Progenitor cell of endocrine pancreas (in vitro differentiated cells): ENCODE results near the gene VWA5B2. TPM values are rescaled to one million over a fixed set of nuclear protein-coding genes. Genes with fewer than 3 reads are reported as not detected.
A peak's percentile ranks its signal among the peaks of the same experiment; 100 is the strongest.

Experiments
- DNase-seq: peaks from one replicate; pipeline ENCODE4 v3.0.0; 2021; ENCODE audit warnings: low spot score; ENCODE audit not compliant: unreplicated experiment
- H3K27ac Mint-ChIP-seq: 2 replicates; pipeline ENCODE4 v1.8.0; 2021; ENCODE audit warnings: mild to moderate bottlenecking, moderate library complexity, mixed read lengths
- H3K27me3 Mint-ChIP-seq: 2 replicates; pipeline ENCODE4 v1.8.0; 2021; ENCODE audit warnings: mixed read lengths
- H3K36me3 Mint-ChIP-seq: 2 replicates; pipeline ENCODE4 v1.8.0; 2022; ENCODE audit warnings: mixed read lengths; ENCODE audit not compliant: insufficient read depth
- H3K4me1 Mint-ChIP-seq: 2 replicates; pipeline ENCODE4 v1.8.0; 2021; ENCODE audit warnings: low read depth, mixed read lengths
- H3K4me3 Mint-ChIP-seq: 2 replicates; pipeline ENCODE4 v1.8.0; 2021; ENCODE audit warnings: low read depth, mild to moderate bottlenecking, moderate library complexity, mixed read lengths
- H3K9me3 Mint-ChIP-seq: 2 replicates; pipeline ENCODE4 v1.8.0; 2021; ENCODE audit warnings: low read depth, mixed read lengths
- total RNA-seq: library from RNA; stranded (reverse); gene quantifications from 2 replicates; pipeline ENCODE4 v1.2.1, GENCODE V29; 2021
- TF ChIP-seq, protein P1 (sequence below): fragments of 200-600 bp; sonication (generic); IDR thresholded peaks from one replicate; pipeline ENCODE4 v1.5.0; 2021; ENCODE audit warnings: antibody characterized with exemption, mild to moderate bottlenecking; ENCODE audit not compliant: unreplicated experiment

VWA5B2 gene
- total RNA-seq, 1 donor from 2014 or later: 71.5 TPM

DNA sequence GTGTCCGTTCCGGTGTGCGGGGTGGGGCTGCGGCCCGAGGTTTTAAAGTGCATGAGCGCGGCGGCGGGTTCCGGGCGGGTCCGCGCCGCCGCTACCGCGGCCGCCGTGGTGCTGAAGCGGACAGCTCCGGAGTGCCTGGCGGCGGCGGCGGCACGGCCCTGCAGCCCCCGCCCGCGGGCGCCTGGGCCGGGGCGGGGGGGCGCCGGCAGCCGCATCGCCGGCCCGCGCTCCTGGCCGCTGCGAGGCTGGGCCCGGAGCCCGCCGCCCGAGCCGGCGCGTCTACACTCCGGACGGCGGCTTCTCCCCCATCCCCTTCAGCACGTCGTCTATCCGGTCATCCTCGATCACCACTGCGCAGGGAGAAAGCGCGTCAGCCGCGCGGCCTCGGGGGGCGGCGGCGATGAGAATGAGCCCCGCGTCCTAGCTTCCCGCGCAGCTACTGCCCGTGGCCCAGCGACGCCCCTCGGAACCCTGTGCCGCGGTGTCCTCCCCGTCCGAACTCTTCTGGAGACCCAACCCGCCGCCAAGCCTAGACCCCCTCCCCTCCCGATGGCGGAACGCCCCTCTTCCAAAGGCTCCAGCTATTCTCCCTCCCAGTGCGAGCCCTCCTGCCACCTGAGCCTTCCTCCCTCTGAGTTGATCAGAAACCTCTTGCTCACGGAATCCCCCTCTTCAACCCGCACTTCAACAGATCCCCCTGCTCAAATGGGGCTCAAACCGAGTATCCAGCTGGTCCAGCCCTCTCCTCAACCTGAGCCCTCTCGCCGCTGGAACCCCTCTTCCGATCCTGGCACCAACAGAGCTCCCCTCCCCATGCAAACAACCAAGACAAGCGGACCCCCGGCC lies 30.7 kb downstream of the VWA5B2 start:
- Mint-ChIP-seq H3K27me3 (peaks cover 62% of the 10 kb centered on the region), H3K4me1 (peaks cover 13% of the 10 kb centered on the region), H3K27ac (peak overlapping the region; percentile 87), H3K36me3 (peaks cover 8% of the 10 kb centered on the region), H3K4me3 (peak overlapping the region; percentile 74), H3K9me3 (no peaks in the 10 kb centered on the region)
- DNase-seq: peak; percentile 51
- TF ChIP-seq, protein P1, sequence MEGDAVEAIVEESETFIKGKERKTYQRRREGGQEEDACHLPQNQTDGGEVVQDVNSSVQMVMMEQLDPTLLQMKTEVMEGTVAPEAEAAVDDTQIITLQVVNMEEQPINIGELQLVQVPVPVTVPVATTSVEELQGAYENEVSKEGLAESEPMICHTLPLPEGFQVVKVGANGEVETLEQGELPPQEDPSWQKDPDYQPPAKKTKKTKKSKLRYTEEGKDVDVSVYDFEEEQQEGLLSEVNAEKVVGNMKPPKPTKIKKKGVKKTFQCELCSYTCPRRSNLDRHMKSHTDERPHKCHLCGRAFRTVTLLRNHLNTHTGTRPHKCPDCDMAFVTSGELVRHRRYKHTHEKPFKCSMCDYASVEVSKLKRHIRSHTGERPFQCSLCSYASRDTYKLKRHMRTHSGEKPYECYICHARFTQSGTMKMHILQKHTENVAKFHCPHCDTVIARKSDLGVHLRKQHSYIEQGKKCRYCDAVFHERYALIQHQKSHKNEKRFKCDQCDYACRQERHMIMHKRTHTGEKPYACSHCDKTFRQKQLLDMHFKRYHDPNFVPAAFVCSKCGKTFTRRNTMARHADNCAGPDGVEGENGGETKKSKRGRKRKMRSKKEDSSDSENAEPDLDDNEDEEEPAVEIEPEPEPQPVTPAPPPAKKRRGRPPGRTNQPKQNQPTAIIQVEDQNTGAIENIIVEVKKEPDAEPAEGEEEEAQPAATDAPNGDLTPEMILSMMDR: no peak

DNA sequence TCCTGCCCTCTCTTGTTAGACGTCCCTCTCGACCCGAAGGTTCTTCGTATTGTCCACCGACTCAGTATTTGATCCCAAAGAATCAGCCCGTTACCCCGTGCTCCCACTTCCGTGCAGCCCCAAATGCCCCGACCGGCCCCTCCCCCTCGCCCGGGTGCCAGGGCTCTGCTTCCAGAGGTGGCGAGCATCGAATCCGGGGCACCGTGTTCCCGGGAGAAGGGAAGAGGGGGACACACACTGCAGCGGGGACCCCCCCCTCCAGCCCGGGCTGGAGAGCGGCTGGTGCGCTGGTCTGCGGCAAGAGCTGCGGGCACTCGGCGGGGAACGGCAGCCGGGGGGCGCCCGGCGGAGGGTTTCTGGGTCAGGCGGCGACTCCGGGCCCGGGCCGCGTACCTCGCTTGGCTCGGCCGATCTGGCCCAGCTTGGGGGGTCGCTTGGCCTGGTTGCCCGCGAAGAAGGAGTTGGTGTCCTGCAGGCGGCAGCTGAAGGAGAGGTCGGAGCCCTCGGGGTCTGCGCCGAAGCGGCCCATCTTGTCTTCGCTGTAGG lies 31.4 kb downstream of the VWA5B2 start:
- peaks cover 62% of the 10 kb centered on the region for H3K27me3 Mint-ChIP-seq
- peaks cover 13% of the 10 kb centered on the region for H3K4me1 Mint-ChIP-seq
- H3K9me3 Mint-ChIP-seq: no peaks in the 10 kb centered on the region
- peak overlapping the region; percentile 87 for H3K27ac Mint-ChIP-seq
- DNase-seq: no peak
- TF ChIP-seq, protein P1: no peak
- H3K4me3 Mint-ChIP-seq: peak overlapping the region; percentile 74
- peaks cover 8% of the 10 kb centered on the region for H3K36me3 Mint-ChIP-seq

DNA sequence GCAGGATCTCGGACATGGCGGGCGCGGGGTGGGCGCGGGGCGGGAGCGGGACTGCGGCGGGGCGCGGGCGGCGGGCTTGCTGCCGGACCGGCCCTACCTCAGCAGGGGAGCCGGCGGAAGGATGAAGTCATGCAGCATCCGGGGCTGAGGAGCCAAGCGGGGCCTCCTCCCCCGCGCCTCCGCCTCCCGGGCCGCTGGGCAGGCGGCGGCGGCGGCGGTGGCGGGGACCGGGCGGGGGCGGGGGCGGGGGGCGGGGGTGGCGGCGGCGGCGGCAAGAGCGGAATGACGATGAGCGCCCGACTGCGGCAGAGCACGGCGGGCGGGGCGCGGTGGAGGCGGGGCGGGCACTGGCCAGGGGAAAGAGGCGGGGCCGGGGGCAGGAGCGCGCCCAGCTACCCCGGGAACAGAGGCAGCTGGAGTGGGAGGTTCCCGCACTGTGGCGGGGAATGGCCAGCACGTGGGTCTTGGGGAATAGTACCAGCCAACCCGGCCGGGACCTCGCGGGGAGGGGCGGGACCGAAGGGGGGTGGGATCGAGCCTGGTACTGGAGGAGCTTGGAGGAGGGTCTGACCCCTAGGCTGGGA lies 32.0 kb downstream of the VWA5B2 start, which contains the start of gene CAMK2N2:
CAMK2N2 (minus strand) TSS at position 284 of the 584 bp plus-strand sequence; CDS start at position 16, 268 bp downstream.
- TF ChIP-seq, protein P1: no peak
- Mint-ChIP-seq H3K27me3 (peaks cover 65% of the 10 kb centered on the region), H3K4me1 (peaks cover 13% of the 10 kb centered on the region), H3K27ac (peak within 1 kb of the TSS; percentile 87), H3K36me3 (peaks cover 8% of the 10 kb centered on the region), H3K4me3 (peak within 1 kb of the TSS; percentile 74), H3K9me3 (no peaks in the 10 kb centered on the region)
- DNase-seq: peak; percentile 56

DNA sequence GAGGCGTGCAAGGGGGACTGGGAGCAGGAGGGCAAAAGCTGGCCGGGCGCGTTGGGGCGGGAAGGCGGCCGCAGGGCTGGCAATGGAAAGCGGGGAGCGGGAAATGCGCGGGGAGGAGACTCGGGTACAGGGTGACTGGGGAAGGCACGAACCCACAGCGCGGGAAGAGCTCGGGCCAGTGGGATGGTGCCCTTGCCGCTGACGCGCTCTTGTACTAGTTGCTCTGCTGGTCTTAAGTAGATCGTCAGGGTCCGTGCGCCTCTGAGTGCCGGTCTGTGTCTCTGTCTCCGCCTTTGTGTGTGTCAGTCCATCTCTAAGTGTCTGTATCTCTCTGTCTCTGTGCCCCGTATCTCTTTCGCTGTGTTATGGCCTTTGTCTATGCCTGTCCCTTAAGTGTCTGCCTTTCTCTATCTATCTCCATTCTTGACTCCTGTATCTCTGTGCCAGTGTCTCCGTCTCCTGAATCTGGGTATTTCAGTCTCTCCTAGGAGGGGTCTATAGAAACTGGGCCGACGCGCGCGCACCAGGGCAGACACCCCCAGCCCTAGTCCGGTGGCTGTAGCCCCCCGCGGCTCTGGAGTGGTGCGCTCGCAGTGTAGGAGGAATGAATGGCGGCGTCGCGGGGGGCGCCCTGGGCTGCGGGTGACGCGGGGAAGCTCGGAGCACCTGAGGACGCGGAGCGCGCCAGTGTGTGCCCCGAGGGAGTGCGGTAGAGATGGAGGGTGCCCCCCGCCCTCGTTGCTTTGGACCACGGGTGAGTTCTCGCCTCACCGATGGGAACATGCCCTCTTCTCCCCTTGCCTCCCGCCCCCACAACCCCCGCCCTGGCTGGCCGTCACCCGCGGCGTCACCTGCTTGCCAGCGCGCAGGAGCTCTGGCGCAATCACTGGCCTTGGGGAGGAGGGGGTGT lies 32.7 kb downstream of the VWA5B2 start:
- peaks cover under 1% of the 10 kb centered on the region for H3K9me3 Mint-ChIP-seq
- peaks cover 8% of the 10 kb centered on the region for H3K36me3 Mint-ChIP-seq
- no peak overlapping the region for H3K27ac Mint-ChIP-seq
- peaks cover 66% of the 10 kb centered on the region for H3K27me3 Mint-ChIP-seq
- TF ChIP-seq, protein P1: no peak
- no peak for DNase-seq
- peaks cover 13% of the 10 kb centered on the region for H3K4me1 Mint-ChIP-seq
- H3K4me3 Mint-ChIP-seq: peak overlapping the region; percentile 61
